Esophagus muscularis mucosa (tissue), 3 donors: ENCODE data around the gene SPCS2.

ENCODE experiments used
- POLR2A ChIP-seq: fragments of 450-650 bp; IDR thresholded peaks from one replicate; pipeline ENCODE4 v1.6.1; 2017; ENCODE audit warnings: antibody characterized with exemption, moderate library complexity, mild to moderate bottlenecking, low read depth
- POLR2AphosphoS5 ChIP-seq, 2 donors: sonication (generic); formaldehyde crosslinking; IDR thresholded peaks; one replicate each; pipeline ENCODE4 v1.6.1; 2017; ENCODE audit warnings: antibody characterized with exemption in 2 of 2
- TF ChIP-seq, protein P1 (sequence below), 3 experiments: fragments of 200-600 bp in 2 of 3; fragments of 450-650 bp in 1 of 3; sonication (generic) in 2 of 3; IDR thresholded peaks; one replicate each; pipeline ENCODE4 v1.5.1; 2017 to 2019; ENCODE audit warnings: antibody characterized with exemption in 3 of 3, mild to moderate bottlenecking in 2 of 3, moderate library complexity in 1 of 3

DNA sequence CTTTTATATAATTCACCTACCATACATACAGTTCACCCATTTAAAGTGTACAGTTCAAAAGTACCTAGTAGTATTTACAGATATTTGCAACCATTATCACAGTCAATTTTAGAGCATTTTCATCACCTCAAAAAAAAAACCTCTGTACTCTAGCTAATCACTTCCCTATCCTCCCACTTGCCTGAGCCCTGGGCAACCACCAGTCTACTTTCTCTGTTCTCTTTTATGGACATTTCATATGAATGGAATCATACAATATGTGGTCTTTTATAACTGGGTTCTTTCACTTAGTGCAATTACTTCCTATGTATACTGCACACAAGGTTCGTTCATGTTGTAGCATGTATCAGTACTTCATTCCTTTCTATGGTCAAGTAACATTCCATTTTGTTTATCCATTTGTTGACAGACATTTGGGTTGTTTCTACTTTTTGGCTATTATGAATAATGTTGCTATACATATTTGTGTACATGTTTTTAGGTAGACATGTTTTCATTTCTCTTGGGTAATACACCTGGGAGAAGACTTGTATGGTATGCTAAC, 21.9 kb downstream of the SPCS2 start:
- TF ChIP-seq POLR2AphosphoS5 (IDR thresholded peaks at IDR 0.05) (no peak), POLR2A (no peak)
- TF ChIP-seq, protein P1, sequence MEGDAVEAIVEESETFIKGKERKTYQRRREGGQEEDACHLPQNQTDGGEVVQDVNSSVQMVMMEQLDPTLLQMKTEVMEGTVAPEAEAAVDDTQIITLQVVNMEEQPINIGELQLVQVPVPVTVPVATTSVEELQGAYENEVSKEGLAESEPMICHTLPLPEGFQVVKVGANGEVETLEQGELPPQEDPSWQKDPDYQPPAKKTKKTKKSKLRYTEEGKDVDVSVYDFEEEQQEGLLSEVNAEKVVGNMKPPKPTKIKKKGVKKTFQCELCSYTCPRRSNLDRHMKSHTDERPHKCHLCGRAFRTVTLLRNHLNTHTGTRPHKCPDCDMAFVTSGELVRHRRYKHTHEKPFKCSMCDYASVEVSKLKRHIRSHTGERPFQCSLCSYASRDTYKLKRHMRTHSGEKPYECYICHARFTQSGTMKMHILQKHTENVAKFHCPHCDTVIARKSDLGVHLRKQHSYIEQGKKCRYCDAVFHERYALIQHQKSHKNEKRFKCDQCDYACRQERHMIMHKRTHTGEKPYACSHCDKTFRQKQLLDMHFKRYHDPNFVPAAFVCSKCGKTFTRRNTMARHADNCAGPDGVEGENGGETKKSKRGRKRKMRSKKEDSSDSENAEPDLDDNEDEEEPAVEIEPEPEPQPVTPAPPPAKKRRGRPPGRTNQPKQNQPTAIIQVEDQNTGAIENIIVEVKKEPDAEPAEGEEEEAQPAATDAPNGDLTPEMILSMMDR (IDR thresholded peaks at IDR 0.05) = no peak
